DMS 273 (cell line): ENCODE measurements around the gene SLC66A1.
"Not testable (repeated sequence)": the region's sequence is repeated elsewhere in the genome, so short reads cannot be mapped to it uniquely, and the experiment has no call there.

Source experiments
- DNase-seq: peaks from one replicate; lab custom pipeline; 2025; ENCODE audit not compliant: unreplicated experiment; lab: John Stamatoyannopoulos, UW

Gene SLC66A1

GRCh38 chr1:19304081-19304480 lies 8.0 kb upstream of the SLC66A1 start:
- not testable (repeated sequence) for DNase-seq

DNA sequence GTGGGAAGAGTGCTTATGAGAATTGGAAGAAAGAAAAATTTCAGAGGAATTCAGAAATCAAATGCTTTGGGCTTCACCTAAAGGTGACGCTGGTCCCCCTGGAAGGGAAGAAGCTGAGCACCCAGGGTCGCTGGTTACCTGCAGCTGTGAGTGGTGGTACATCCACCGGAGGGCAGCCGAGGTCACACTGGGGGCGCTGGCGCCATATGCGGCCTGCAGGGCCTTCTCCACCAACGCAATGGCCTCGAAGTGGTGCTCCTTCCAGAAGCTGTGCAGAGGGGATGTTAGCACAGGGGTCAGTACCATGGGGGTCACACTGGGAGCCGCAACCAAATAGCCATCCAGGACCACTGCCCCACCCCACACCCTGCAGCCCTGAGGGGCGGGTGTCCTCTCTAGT lies 6.2 kb upstream of the SLC66A1 start:
- no peak for DNase-seq

- DNase-seq, result no peak
These were observed 5.2 kb upstream of the SLC66A1 start for GRCh38 chr1:19306941-19307340.

GRCh38 chr1:19307794-19308508 lies 4.2 kb upstream of the SLC66A1 start:
- DNase-seq, result no peak

DNA sequence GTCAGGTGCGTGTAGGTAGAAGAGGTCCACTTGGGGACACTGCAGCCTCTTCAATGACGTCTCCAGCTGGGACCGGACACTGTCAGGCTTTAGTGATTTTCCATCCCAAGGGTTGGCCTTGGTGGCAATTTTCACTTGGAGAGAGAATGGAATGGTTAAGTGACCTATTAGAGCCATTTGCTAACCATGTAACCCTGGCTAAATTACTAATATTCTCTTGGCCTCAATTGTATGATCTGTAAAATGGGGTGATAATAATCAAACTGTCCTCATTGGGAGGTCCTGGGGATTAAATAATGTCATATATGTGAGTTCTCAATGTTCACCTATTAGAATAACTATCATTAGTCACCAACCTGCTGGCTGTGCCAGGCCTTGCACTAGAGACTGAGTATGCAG lies 3.6 kb upstream of the SLC66A1 start:
- DNase-seq, result no peak

DNA sequence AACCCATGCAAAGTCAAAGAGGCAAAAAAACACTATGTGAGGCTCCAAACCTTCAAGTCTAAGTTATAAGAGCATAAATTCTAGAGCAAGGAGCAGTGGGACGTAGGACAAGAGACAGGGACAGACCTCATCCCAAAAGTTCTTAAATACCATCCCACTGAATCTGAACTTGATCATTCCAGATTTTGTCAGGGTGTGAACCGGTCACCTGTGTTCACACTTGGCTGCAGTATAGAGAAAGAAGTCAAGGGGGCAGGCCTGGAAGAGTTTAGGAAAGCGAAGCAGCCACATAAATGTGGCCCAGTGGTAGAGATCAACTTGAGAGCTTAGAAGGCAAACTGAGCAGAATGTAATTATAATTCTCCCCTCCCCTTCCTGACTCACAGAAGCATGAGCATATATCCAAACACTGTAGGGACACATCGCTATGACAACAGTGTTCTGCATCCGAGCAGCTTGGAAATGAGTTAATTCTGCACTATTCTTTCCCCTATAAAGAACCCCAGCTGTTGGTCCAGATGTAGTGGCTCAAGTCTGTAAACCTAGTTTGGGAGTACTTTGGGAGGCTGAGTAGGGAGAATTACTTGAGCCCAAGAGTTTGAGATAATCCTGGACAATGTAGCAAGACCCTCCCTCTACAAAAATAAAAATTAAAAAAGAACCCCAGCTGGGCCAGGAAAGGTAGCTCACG lies 2.9 kb upstream of the SLC66A1 start:
- peak; percentile 38 for DNase-seq

GRCh38 chr1:19310061-19310460 lies 2.1 kb upstream of the SLC66A1 start:
- no peak for DNase-seq

DNA sequence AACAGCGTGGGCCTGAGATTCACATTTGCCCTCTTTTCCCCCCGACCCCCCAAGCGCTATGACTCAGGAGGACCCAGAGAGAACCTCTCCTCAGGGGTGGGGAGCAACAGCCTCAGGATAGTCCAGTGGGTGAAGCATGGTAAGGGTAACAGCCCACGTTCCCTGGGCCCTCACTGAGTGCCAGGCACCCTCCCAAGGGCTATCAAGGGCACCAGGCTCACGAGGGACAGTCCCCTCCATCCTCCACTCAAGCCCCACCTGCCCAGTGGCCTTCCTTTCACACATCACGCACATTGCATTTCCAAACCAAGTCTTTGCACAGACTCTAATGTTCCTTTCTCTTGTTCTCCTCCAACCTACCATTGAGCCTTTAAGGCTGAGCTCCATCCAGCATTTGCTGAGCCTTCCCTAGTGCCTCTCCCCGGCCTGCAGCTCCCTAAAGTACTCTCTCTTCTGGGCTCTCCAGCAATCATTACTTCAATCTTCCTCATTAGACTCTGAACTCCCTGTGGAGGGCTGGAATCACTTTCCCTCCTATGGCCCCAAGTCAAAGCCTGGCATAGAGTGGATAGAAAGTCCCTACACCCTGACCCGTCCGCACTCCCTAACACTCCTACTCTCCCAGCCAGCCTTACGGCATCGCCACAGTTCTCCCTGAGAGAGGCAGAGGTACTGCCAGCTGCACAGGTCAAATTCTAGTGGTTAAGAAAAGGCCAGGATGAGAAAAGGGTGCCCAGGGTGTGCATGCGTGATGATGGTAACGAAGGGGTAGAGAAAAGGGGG lies 1.2 kb upstream of the SLC66A1 start:
- peak; percentile 66 for DNase-seq

DNA sequence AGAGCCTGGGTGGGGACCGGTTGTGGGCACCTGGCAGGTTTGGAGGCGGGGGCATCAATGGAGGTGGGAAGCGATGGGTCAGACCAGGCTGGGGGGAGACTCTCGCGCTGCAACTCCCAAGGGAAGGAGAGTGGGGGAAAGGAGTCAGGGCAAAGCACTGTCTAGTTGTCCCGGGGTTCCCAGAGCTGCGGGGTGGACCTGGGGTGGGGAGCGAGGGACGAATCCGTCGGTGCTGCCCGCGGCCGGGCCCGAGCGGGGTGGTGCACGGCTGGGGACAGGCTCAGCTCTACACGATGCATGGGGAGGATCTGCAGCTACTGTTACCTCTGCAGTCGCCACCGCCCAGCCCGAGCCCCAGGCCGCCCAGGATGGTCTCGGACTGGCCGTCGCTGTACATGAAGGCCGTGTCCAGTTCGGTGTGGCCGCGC lies 609 bp upstream of the SLC66A1 start:
- peak; percentile 66 for DNase-seq

DNA sequence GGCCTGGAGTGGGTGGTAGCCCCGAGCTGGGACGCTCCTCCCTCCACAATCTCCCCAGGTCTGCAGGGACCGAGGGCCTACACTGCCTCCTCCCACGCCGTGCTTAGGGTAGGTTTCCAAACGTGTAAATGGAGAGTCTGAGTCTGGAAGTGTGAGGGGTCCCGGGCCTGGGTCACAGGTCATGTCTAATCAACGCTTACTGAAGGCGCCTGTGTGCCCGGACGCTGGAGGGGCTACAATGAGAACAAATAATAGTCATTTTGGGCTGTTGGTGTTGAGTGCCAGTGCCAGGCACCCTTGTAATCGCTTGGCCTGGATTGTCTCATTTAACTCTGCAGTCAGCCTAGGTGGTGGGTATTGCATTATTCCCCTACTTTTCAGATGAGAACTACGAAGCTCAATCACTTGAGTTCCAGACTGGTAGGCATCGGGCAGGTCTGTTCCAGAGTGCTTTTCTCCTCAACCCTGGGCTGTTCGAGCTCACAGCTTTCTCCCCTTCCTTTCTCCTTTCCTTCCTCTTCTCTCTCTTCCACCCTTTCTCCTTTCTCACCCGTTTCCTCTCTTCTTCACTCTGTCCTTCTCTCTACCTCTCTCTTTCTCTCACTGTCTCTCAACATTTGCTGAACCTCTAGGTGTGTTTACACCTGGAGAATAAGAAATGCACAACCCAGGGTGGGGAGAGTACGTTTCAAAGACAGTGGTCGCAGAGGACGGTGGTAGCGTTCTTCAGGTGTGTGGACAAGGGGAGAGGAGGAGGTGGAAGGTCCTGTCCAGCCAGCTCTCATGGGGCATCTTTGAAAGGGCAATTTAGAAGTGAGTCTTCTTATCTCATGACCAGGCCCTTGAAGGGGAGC lies 883 bp downstream of the SLC66A1 start:
- DNase-seq, result no peak

DNA sequence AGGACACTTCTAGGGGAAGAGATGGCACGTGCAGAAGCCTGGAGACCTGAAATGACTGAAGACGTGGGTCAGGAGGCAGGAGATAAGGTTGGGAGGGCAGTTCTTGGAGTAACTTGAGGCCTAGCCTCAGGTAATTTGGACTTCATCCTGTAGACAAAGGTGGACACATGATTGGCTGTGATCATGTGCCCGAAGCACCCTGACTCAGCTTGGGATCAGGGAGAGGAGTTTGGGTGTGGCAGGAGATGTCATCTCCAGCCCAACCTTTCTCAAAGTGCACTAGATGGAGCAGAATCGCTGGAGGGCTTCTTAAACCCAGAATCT lies 1.5 kb downstream of the SLC66A1 start:
- no peak for DNase-seq

DNA sequence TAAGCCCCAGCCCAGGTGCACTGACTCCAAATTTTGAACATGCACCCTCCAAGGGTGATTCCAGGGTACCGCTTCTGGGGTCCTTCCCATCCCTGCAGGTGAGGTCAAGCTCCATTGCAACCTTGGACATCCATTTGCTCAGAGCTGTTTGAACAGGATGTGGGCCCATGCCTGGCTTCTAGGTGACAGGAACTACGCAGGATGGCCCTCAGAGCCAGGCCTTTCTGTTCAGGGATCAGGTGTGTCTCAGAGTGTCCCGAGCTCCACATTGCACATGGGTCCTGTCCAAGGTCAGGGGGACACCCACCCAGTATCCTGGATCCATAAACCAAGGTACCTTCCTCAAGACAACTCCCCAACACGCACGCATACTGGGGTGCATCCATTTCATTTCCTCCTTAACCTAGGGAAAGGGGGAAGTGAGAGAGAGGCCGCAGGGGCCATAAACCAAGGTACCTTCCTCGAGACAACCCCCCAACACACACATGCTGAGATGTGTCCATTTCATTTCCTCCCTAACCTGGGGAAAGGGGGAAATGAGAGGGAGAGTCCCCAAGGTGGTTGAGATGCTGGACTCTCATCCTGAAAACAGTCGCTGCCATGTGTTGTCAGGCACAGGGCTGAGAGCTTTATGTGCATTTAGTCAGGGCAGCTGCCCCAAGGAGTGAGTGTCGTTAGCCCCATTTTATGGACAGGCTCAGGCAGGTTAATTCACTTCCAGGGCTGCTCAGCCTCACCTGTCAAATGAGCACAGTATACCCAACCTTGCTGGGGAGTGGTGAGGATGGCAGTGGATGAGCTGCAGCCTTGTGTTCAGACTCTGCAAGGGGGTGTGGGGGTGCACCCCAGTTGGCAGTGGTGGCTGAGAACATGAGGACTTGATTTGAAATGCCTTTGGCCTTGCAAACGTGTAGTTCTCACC lies 2.1 kb downstream of the SLC66A1 start:
- no peak for DNase-seq

GRCh38 chr1:19315378-19316198 lies 3.5 kb downstream of the SLC66A1 start:
- peak; percentile 69 for DNase-seq

DNA sequence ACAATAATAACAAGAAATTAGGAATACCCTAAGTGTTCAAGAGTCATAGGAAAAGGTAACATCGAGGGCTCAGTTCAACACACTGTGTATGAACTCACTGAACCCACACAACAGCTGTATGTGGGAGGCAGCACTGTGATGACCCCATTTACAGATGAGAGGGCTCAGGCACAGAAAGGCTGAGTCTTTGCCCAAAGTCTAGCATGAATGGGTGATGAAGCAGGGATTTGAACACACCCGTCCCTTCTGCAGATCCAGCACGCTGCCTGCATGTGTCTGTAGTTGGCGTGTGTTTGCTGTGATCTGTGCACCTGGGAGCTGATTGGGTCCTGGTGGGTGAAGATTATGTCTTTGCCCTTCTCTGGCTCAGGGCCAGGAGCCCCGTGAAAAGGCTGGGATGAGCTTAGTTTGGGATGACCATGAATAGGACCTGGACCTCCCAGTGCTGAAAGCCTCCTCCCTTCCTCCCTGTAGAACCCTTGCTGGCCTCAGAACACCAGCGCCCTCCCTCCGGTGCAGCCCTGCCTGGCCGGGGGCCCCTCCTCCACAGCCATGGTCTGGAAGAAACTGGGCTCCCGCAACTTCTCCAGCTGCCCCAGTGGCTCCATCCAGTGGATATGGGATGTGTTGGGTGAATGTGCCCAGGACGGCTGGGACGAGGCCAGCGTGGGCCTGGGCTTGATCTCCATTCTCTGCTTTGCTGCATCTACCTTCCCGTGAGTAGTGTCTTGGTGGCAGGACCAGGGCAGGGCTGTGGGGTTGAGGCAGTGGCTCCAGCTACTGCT lies 5.2 kb downstream of the SLC66A1 start:
- no peak for DNase-seq

DNA sequence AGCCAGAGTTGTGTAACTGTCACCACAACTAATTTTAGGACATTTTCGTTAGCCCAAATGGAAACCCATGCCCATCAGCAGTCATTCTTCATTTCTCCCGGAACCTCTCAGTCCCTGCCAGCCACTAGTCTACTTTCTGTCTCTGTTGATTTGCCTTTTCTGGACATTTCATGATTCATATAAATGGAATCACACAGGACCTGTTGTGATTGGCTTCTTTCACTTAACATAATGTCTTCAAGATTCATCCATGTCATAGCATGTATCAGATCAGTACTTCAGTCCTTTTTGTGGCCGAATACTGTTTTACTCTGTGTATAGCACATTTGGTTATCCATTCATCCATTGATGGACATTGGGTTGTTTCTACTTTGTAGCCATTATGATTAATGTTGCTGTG lies 7.1 kb downstream of the SLC66A1 start:
- DNase-seq, result no peak

DNA sequence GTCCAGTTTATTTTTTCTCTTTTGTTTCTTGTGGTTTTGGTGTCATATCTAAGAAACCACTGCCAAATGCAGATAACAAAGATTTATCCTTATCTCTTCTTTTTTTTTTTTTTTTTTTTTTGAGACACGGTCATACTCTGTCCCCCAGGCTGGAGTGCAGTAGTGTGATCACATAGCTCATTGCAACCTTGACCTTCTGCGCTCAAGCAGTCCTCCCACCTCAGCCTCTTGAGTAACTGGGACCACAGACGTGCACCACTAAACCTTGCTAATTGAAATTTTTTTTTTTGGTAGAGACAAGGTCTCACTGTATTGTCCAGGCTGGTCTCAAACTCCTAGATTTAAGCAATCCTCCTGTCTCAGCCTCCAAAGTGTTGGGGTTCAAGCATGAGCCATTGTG lies 8.9 kb downstream of the SLC66A1 start:
- DNase-seq, result no peak

GRCh38 chr1:19322481-19322880 lies 10.4 kb downstream of the SLC66A1 start:
- no peak for DNase-seq

DNA sequence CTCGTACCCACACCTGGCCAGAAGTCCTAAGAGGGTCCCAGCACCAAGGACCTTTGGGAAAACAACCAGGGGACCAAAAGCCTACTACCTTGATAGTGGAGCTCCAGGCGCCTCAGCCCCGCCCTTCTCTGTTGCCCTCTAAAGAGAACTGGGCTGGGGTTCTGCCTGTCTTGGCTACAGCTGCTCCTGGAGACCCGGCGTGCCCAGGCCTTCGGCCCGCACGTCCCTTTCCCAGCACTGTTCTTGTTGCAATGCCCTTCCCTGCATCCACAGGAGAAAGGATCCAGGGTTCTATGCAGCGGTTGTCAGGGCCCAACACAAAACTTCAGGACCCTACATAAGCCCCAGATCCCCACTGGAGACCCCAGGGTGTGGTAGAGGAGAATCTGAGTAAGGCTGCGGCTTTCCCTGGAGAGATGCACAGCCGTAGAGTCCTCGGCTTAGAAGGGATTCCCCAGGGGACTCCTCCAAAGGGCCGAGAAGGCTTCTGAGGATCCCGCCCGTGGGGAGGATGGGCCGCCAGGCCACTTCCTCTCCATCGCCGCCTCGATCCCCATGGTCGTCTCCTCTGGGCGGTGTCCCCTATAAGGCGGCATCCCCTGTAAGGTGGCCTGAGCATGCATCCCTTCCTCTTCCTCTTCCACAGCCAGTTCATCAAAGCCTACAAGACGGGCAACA lies 12.0 kb downstream of the SLC66A1 start:
- DNase-seq, result no peak
